ENCODE measurements around the gene PNMA8B.

DNA sequence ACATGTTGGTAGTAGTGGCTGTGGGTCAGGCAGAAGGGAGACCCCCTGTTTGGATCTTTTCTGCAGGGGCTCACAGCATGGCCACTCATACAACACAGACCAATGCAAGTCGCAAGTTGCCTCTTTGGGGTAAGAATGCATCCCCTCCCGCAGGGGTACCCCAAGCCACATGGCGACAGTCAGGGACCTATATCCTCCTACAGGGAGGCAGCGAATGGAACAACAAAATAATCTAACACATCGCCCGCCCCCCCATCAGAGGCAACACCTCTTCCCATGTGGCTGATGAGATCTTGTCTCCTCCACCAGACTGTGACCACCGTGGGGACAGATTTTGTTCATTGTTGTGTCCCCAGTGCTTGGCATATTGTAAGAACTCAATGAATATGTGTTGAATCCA is 40.7 kb upstream of the PNMA8B start:
- TF ChIP-seq POLR2A (IDR thresholded peaks at IDR 0.05; ENCODE audit: low read depth, low read length) = no peak
- TF ChIP-seq POLR2AphosphoS5 (IDR thresholded peaks at IDR 0.05; ENCODE audit: low read depth, low read length) = no peak
- TF ChIP-seq TAF1 (IDR thresholded peaks at IDR 0.05; ENCODE audit: low read depth, low read length) = no peak
- no peak for TF ChIP-seq POU2F2 (IDR thresholded peaks at IDR 0.05; ENCODE audit: low read depth, low read length)
